ENCODE data around the gene NSUN5. TPM values are rescaled to one million over a fixed set of nuclear protein-coding genes. Genes with fewer than 3 reads are reported as not detected.

Gene NSUN5
- 49.4 and 50.1 TPM in 2 replicates for total RNA-seq

DNA sequence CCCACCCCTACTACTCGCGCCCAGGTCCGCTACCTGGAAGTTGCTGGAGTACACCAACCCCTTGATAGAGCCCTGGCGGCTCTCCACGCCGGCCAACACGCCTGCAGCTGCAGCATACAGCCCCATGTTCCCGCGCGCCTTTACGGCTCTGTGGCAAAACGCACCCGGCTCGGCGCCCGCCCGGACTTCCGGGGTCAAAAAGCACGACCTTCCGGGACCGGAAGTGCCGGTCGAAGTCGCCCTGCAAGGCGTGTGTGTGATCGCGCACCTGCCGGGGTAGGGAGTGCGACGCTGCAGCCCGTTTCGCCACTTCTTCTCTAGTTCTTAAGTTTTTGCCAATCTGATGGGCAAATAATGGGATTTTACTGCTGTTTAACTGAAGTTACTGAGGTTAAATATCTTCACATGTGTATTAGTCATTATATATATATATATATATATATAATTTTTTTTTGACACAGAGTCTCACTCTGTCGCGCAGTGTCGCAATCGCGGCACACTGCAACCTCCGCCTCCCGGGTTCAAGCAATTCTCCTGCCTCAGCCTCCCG, at the start of gene NSUN5:
Gene NSUN5 (minus strand): TSS at position 162 of the 550 bp plus-strand sequence. CDS start 36 bp downstream, at position 126.
- intact Hi-C loops (cut with micrococcal nuclease): no loop called here

GRCh38 chr7:73356159-73356558, 47.5 kb upstream of the NSUN5 start:
- intact Hi-C loops (cut with micrococcal nuclease): no loop called here

- intact Hi-C loops (cut with micrococcal nuclease): no loop called here
These were observed 46.2 kb upstream of the NSUN5 start for GRCh38 chr7:73354821-73355220.

GRCh38 chr7:73354196-73354595, 45.6 kb upstream of the NSUN5 start:
- intact Hi-C loops (cut with micrococcal nuclease): no loop called here

- intact Hi-C loops (cut with micrococcal nuclease): no loop called here
These were observed 44.6 kb upstream of the NSUN5 start for GRCh38 chr7:73353243-73353642.

GRCh38 chr7:73352784-73353183, 44.2 kb upstream of the NSUN5 start:
- intact Hi-C loops (cut with micrococcal nuclease): no loop called here

DNA sequence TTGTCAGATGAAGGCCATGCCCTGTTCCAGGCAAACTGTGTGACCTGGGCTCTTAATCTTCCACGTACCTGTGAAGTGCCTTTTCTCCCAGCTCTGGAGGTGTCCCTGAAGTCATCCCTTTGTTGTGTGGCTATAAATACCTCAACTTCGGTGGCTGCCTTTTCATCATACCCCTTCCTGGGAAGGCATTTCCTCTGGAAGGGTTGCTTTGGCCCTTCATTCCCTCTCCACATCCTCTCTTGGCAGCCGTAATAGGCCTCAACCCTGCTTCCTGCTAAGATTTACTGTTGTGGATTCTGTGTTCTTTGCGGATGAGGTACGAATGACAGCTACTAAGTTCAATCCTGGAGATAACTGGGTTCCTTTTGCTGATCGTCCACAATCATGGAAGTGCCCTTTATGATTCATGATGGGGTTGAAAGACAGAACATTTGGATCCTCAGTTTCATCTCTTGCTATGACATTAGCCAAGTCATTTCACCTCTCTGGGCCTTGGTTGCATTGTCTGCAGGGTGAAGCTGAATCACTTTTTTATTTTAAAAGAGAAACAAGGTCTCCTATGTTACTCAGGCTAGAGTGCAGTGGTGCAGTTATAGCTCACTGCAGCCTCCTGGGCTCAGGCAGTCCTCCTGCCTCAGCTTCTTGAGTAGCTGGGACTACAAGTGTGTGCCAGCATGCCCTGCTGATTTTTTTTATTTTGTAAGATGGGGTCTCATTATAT, 43.0 kb upstream of the NSUN5 start:
- intact Hi-C loops (cut with micrococcal nuclease): no loop called here

DNA sequence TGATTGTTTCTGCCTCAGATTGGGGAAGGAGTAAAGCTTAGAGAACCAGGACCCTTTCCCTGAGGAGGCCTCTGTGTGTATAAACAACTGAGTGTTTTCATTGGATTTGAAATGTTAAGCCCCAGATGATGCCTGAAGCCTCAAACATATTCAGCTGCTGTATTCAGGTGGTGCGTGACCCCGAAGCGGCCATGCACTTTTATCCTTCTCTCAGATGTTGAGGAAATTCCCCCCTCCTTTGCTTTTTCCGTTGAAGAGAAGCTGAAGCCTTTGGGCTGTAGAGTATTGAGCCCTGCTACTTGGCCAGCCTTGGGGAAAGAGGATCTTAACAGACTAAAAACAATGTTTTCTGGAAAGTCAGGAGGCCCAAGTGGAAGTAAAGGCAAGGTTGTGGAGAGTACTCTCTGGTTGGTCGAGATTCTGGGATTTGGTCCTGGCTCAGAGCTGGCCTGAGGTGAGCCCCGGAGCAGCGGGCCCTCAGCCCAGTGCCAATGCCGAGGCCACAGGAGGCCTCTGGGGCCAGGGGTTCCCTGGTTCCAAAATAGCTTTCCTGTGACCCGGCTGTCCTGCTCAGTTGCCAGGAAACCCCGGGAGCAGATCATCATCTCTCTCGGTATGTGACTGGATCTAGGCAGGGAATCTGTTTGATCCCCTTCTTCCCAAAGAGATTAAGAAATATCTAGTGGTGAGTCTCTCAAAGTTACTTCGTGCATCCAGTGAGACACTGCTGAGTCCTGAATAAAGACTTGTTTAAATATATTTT, 41.9 kb upstream of the NSUN5 start:
- intact Hi-C loops (cut with micrococcal nuclease): no loop called here

DNA sequence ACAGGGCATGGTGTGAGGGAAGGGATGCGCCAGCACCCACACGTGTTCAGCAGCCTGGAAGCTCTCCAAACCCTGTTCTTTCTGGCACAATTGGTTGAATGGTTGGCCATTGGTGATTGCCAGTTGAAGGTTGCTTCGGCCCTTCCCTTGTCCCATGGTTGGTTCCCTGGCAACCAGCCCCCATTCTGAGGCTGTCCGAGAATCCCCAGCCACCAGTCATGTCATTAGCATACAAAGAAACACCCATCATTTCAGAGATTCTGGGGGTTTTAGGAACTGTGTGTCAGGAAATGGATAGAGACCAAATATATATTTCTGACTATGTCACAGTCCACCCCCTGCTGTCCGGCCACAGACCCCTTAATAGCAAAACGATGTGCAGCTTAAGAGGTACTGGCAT, 41.1 kb upstream of the NSUN5 start:
- intact Hi-C loops (cut with micrococcal nuclease): no loop called here

DNA sequence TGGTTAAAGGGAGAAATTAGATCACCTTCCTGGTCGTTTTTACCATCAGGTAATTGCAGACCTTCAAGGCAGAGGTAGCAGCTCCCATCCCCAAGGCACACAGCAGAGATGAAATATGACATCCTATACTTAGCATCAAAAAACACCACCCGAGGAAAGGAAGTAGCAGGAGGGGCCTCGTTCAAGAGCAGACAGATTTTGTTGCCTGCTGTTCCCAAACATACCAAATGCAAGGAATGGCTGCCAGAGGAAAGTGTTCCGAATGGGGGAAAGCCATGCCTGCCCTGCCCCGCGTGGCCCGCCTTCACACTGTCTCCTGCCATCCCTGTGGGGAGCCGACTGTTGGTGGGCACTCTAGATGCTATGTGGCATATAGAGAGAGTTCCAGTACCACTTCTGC, 37.3 kb upstream of the NSUN5 start:
- intact Hi-C loops (cut with micrococcal nuclease): no loop called here

DNA sequence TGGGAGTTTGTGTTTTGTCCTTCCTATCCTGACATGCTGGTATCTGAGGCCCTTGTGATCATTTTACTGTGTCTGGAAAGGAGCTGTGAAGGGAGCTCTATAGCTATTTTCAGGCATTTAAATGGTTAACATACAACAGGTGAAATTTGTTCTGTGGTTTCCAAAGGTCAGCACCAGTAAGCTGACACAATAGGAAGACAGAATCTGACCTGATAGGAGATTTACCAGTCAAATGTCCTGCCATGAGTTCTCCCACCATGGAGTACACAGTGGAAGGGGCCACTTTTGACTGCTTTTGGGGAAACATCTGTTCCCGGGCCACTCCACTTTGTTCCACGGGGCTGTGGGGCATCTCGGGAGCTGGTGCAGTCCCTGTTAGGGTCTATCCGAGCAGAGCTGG, 36.9 kb upstream of the NSUN5 start:
- intact Hi-C loops (cut with micrococcal nuclease): no loop called here

DNA sequence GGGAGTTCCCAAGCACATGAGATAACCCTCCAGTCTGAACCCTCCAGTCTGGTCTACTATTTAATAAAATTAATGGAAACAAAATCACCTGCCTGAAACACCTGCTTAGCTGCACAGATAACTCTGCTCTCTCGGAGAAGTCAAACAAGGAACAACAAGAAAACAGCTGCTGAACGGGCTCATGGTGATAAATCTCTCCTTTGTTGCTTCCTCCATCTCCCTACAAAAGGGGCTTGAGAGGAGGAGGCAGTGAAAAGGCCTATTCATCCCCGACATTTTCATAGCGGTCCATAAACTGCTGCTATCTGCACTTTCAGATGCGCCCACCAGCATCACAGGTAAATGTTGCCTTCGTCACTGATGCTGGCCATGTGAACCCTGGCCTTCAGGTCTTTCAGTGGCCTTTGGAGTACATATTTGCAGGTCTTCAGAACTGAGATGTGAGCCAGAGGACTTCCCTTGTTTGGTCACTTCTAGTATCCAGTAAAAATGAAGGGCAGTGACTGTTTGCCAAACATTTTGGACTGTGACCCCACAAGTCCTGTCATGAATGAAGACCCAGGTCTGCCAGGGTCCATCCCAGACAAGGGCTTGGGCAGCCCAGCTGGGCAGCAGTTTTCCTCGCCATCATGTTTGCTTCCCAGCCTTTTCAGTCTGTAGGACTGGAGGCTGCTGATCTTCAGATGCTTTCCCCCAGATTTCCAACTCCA, 35.2 kb upstream of the NSUN5 start:
- intact Hi-C loops (cut with micrococcal nuclease): no loop called here

- intact Hi-C loops (cut with micrococcal nuclease): no loop called here
These were observed 34.0 kb upstream of the NSUN5 start for GRCh38 chr7:73342645-73343044.

- intact Hi-C loops (cut with micrococcal nuclease): no loop called here
These were observed 33.3 kb upstream of the NSUN5 start for GRCh38 chr7:73341877-73342276.

- intact Hi-C loops (cut with micrococcal nuclease): no loop called here
These were observed 31.9 kb upstream of the NSUN5 start for GRCh38 chr7:73340514-73340913.

GRCh38 chr7:73338321-73338720, 29.7 kb upstream of the NSUN5 start:
- intact Hi-C loops (cut with micrococcal nuclease): no loop called here

DNA sequence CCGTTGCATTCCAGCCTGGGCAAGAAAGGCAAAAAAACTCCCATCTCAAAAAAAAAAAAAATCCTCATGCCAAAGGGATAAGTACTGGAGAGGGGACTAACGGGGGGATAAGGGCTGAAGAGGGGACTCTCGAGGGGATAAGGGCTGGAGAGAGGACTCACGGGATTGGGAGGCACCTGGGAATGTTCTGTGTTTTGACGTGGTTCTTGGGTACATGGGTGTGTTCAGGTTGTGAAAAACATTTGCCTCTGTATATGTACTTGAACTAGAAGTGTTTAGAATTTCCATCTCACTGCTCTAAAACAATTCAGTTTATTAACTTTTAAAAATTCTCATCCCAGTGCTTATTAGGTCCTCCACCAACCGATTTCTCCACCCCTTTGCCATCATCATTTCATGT, 23.8 kb upstream of the NSUN5 start:
- intact Hi-C loops (cut with micrococcal nuclease): no loop called here

- intact Hi-C loops (cut with micrococcal nuclease): no loop called here
These were observed 22.1 kb upstream of the NSUN5 start for GRCh38 chr7:73330772-73331171.

GRCh38 chr7:73329861-73330581, 21.4 kb upstream of the NSUN5 start:
- intact Hi-C loops (cut with micrococcal nuclease): loop anchor here (5.0 kb wide), 1 partner anchor 257 kb away; no protein-coding TSS in a partner anchor

GRCh38 chr7:73328696-73329095, 20.1 kb upstream of the NSUN5 start:
- intact Hi-C loops (cut with micrococcal nuclease): loop anchor here (5.0 kb wide), 1 partner anchor 259 kb away; no protein-coding TSS in a partner anchor

GRCh38 chr7:73327922-73328321, 19.3 kb upstream of the NSUN5 start, which contains the start of the genes FKBP6 and TRIM50:
TSS of gene FKBP6 (plus strand) at chr7:73328161. CDS start at chr7:73328429, 268 bp downstream.
TSS of gene TRIM50 (minus strand) at chr7:73328082. CDS start at chr7:73324787, 3,295 bp downstream.
- intact Hi-C loops (cut with micrococcal nuclease): loop anchor here (5.0 kb wide), 1 partner anchor 259 kb away; no protein-coding TSS in a partner anchor

All from T-helper 2 cell treated with Interferon-gamma antibody and Interleukin-4, amounts not matched to agents 100 ng/mL and 5 ng/mL, for 36 hours (primary cell).